Measurements from ENCODE around the gene GABPA.

Gene GABPA

DNA sequence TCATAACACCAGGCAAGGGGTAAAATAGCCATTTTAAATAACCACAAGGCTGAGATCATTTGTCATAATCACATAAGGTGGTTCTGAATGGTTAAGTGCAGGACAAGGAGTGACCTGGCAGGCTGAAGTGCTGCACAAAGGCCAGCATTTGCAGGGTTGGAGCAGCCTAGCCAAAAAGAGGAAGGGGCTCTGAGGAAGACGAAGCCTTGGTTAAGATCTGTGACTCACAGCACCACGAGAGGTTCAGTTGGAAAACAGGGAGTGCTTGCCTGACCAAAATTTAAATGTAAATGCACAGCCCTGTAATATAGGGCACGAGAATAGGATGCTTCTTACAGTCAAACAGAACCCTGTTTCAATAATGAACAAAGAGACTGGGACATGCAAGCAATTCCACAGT, 12.1 kb upstream of the GABPA start:
- no peak for DNase-seq (ENCODE audit: extremely low read depth, low read depth)
- TF ChIP-seq, protein P1, sequence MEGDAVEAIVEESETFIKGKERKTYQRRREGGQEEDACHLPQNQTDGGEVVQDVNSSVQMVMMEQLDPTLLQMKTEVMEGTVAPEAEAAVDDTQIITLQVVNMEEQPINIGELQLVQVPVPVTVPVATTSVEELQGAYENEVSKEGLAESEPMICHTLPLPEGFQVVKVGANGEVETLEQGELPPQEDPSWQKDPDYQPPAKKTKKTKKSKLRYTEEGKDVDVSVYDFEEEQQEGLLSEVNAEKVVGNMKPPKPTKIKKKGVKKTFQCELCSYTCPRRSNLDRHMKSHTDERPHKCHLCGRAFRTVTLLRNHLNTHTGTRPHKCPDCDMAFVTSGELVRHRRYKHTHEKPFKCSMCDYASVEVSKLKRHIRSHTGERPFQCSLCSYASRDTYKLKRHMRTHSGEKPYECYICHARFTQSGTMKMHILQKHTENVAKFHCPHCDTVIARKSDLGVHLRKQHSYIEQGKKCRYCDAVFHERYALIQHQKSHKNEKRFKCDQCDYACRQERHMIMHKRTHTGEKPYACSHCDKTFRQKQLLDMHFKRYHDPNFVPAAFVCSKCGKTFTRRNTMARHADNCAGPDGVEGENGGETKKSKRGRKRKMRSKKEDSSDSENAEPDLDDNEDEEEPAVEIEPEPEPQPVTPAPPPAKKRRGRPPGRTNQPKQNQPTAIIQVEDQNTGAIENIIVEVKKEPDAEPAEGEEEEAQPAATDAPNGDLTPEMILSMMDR (IDR thresholded peaks at IDR 0.05; ENCODE audit: low read depth, low read length): no peak

- TF ChIP-seq, protein P1 (IDR thresholded peaks at IDR 0.05; ENCODE audit: low read depth, low read length): no peak
- no peak for DNase-seq (ENCODE audit: extremely low read depth, low read depth)
Observed at GRCh38 chr21:25732091-25732760, 2.5 kb upstream of the GABPA start.

GRCh38 chr21:25733859-25734653, 716 bp upstream of the GABPA start:
- no peak for DNase-seq (ENCODE audit: extremely low read depth, low read depth)
- TF ChIP-seq, protein P1 (IDR thresholded peaks at IDR 0.05; ENCODE audit: low read depth, low read length): no peak

- DNase-seq (ENCODE audit: extremely low read depth, low read depth): no peak
- TF ChIP-seq, protein P1 (IDR thresholded peaks at IDR 0.05; ENCODE audit: low read depth, low read length): no peak
Observed at GRCh38 chr21:25734654-25734903, 193 bp upstream of the GABPA start.

GRCh38 chr21:25735646-25736597, 1.1 kb downstream of the GABPA start:
- DNase-seq (ENCODE audit: extremely low read depth, low read depth): peak; percentile 57
- TF ChIP-seq, protein P1 (IDR thresholded peaks at IDR 0.05; ENCODE audit: low read depth, low read length): no peak

DNA sequence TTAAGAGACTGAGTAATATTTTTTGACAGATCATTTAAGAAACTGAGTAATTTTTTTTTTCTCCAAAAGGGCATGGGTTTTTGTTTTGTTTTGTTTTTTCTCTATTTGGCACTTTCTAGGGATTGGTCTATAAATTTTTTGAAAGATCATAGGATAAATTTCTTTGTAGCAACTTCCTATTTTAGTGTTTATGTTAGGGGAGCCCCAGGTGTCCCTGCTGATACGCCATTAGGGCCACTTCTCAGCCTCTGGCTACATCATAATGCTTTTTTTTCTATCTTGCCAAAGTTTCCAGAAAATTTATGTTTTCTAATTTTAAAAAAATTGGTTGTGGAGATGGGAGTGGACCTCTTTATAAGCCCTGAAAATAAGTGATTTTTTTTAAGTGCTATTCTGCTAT, 2.6 kb downstream of the GABPA start:
- TF ChIP-seq, protein P1 (IDR thresholded peaks at IDR 0.05; ENCODE audit: low read depth, low read length): no peak
- DNase-seq (ENCODE audit: extremely low read depth, low read depth): no peak

All from AG09319 (cell line).